ENCODE results near the gene THTPA.

The THTPA gene, protein sequence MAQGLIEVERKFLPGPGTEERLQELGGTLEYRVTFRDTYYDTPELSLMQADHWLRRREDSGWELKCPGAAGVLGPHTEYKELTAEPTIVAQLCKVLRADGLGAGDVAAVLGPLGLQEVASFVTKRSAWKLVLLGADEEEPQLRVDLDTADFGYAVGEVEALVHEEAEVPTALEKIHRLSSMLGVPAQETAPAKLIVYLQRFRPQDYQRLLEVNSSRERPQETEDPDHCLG

DNA sequence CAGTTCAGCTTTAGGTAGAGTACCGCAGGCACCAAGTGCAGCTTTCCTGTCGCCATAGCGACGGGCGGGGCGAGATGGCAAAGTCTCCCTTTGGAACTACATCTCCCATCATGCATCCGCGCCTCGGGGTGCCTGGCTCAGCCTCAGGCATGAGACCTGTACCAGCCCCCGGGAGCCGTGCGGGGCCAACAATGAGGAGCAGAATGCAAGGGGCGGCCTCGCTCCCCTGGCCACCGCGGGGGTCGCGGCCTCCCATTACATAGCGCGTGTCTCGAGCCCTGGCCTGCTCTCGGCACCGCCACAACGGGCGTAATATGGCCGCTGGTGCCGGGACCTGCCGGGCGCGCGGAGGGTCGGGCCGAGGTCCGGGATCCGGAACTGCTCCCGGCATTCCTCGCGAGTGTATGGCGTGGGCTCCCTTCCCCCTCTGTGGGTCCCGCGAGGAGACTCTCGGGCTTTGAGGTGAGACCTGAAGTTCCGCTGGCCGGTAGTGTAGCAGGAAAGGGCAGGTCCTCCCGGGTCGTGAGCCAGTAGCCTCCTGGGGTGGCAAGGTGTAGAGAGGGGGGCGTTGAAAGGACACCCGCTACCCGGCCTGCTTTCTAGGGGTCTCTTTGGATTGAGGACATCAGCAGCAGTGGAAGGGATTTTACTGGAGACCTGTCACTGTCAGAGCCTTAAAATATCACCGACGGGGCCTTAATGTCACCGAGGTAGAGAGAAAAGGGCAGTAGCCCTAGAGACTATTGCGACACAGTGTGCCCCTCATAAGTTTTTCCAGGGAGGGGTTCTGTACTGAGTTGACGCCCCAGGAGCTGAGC is at the start of gene THTPA:
THTPA (plus strand) TSS at position 390 of the 818 bp plus-strand sequence. CDS start 487 bp downstream, outside the sequence.
- DNase-seq, result peak; percentile 93

- DNase-seq, result peak; percentile 2
Measured at GRCh38 chr14:23512156-23512555, 43.9 kb upstream of the THTPA start.

DNA sequence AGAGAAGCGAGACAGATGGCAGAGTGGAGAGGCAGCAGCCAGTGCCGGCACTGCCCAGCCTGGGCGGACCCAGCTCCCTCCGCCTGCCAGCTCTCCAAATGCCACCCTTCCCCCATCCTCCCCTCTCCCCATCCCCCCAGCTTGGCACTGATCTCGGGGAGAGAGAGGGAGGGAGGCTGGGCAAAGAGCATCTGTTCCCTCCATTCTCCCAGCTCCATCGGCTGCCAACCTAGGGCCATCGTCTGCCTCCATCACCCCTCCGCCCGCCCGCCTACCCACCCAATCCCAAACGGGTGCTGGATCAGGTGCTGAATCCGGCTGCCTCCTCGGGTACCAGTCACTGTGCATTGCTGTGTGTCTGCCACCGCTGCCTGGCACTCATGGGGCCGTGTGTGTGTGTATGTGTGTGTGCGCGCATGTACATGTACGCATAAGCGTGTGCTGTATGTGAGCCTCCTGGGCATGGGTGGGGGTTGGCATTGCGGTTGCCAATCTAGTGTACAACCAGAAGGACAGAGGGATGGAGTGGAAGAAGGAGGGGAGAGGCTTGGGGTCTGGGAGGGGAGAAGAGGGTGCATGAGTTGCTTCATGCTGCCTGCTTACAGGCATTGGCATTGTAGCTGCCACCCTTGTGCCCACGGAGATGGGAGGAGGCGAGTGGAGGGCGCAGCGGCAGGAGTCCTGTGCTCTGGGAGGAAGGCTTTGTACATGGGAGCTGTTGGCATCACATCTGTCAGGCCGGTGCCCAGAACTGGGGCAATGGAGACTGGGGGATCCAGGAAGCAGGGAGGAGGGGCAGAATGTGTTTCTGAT is 42.9 kb upstream of the THTPA start:
- DNase-seq, result no peak

GRCh38 chr14:23513818-23514643 is 42.0 kb upstream of the THTPA start:
- no peak for DNase-seq

DNA sequence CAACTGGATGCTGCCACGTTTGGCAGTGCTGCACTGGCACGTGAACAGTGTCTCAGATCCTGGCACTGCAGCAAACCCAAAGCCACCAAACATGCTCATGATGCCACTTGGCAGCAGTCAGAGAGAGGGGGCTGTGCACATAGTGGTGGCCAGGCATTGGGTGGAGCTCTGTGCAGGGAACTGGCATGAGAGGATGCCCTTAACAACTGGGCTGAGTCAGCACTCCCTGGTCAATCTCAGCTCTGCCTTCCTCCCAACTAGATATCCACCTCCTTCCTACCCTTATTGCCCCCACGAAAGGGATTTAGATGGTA is 41.5 kb upstream of the THTPA start:
- DNase-seq, result no peak

DNA sequence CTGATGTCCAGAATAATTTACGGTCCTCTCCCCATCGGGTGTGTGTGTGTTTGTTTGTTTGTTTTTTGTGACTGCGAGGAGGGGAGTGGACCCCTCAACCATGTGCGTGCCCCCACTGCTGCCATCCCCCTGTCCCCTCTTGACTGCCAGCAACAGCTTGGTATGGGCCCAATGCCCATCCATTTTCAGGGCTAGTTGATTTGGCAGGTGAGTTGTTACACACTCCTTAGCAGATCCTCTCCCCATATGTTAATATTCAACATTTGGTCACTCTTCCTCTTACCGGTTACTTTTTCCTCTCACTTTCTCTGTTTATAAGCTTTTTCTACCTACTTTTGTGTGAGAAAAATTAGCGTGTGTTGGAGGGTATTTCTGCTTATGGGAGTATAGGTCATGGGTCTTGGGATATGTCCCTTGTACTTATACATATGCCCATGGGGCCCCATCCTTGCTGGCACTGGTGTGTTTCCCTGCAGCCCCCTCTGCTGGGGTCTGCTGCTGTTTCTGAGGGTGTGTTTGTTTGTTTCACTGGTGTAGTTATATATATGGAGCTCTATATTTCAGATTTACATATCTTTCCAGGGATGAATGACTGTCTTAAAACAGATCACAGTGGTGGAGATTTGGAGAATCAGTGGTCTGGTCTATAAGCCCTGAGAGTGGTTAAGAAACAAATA is 38.3 kb upstream of the THTPA start:
- DNase-seq, result no peak

DNA sequence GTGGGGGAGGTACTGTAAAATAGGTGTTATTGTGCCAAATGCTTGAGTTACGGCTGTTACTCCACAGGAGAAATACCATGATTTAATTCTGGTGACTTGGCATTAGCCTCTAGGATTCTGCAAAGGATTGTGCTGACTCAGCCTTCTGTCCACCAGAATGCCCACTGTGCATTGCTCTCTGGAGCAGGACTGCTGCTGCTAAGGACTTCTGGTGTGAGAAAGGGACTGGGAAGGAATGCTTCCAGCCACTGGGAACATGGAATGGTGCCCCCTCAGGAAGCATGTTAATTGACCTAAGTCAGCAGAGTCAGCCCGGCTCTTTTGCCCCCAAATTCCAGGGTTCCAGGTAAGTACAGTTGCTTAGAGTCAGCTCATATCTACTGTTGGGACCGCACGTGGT is 37.4 kb upstream of the THTPA start:
- no peak for DNase-seq

DNA sequence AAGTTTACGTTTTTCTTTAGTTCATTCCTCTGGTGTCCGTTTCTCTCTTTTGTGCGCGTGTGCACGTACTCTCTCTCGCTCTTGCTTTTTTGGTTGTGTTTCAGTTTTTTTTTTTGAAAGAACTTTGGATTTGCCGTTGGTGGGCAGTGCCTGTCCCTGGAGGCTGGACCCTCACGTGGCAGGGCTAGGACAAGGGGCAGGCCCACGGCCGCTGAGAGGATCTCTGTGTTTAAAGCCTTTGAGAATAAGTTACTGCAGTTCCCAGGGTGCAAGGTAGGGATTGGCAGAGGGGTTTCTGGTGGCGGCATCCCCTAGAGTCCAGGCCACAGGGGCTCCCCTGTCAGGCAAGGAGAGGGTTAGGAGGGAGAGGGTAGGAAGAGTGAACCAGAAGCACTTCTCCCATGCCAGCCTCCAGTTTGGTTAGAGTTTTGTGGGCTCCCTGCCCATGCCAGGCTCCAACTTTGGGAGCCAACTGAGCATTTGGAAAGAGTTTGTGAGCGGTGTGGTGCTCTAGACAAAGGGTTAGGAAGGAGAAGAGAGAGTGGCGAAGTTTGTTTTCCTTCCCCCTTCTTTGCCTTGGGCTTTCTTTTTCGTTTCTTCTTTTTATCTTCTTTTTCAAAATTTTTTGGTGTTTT is 35.1 kb upstream of the THTPA start:
- no peak for DNase-seq

DNA sequence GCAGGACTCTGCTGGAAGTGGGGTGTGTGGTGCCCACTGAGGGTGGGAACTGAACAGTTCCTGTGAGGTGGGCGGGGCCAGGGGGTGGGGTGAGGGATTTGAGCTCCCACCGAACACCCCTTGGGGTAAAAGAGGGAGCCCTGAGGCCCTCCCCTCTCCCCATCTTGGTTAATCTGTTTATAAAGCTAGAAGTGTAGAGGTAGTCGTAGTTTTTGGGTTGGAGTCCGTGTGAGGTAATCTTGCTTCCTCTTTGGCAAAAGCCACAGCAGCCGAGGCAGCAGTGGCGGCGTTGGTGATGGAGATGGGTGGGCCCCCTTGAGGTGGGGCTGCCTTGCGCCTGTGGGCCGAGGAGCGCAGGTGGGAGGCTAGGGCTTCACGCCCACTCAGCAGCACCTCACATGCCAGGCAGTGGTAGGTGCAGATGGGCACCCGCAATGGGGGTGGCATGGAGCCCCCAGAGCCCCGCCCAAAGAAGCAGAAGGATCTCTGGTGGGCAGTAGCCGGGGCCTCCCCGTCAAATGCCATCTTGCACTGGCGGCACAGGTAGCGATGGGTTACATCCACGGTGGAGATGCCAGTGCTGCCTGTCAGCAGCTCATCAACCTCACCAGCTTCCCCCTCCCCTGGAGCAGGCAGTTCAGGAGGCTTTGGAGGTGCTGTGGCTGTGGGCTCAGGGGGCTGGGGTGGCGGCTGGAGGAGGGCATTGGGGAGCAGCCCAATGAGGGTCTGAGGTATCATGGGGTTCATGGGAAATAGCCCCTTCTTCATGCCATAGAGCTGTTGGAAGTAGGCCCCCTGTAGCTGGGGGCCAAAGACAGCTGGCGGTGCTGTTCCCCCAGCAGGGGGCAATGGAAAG is 34.1 kb upstream of the THTPA start:
- DNase-seq, result no peak

DNA sequence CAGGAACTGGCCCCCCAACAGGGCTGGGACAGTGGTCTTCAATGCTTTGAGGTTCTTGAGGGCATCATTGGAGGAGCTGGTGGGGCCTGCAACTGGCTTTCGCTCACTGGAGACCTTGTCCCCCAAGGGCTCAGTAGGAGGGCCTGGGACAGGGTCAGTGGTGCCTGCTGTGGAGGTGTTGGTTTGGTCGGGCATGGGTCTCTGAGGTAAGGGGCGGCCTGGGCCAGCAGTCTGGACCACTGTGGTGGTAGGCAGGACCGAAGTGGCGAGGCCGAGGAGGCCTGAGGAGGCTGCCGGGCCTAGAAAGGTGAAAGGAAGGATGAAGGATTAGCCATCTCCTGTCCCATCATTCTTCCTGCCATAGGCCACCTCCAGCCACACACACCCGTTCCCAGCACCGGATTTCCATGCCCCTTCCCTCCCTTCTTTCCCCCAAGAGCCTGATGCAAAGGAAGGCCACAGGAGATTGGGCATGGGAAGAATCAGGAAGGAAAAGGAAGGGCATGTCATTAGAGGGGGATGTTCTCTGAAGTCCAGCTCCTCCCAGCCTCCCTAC is 33.4 kb upstream of the THTPA start:
- DNase-seq, result no peak

DNA sequence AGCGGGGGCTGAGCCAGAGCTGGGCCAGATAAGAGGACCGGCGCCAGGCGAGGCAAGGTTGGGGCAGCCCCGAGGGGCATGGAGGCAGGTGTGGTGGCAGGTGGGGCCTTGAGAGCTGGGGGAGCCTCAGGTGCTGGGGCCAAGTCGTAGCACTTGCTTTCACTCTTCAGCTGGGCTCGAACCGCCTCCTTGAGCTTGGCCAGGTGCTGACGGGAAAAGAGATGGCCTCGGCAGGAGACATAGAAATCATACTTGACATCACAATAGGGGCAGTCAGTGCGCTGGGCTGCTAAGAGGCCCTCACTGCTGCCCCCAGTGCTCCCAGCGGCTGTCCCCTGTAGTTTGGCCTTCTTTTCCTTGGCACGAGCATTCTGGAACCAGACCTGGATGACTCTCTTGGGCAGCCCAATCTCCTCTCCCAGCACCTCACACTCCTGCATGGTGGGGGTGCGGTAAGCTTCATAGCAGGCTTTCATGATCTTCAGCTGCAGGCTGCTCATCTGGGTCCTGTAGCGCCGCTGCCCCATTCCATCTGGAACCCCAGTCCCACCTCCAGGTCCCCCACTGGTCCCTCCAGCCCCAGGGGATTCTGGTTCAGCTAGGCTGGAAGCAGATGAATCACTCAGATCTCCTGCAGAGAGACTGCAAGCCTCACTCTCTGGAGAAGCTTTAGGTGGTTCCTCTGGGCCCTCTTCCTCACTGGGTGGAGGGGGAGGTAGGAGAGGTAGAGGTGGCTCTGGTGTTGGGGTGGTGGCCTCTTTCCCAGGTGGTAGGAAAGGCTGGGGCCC is 32.6 kb upstream of the THTPA start:
- DNase-seq, result no peak

DNA sequence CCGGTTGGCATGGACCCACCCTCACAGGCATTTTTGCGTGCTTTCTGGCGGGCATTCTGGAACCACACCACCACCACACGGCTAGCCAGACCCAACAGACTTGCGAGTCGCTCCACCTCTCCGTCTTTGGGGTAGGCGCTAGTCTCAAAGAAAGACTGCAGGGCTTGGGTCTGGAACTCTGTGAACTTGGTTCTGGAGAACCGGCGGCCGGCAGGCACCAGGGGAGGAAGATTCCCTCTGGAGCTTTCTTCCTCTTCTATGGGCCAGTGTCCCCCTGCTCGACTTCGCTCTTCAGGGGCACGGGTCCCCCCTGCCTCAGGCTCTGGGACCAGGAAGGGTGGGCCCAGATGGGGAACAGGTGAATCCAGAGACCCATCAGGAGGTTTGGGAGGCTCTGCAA is 31.1 kb upstream of the THTPA start:
- no peak for DNase-seq

GRCh38 chr14:23525611-23526010 is 30.5 kb upstream of the THTPA start:
- no peak for DNase-seq

DNA sequence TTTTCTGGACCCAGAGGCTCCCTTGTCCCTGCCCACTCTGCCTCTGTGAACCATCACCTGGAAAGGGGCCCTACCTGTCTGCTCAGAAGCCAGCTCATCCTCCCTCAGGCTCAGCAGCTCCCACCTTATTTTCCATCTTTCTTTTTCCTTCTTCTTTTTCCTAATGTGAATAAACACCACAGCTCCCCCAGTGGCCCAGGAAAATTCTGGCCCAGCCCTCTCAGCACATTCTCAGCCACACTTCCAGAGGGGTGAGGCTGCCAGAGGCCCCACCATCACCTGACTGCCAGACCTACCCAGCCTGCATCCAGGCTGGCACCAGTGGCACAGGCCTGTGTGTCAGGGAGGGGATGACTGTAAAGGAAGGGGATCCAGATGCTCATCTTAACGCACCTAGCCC is 27.5 kb upstream of the THTPA start:
- no peak for DNase-seq

GRCh38 chr14:23529016-23529415 is 27.1 kb upstream of the THTPA start:
- no peak for DNase-seq

GRCh38 chr14:23530375-23531055 is 25.6 kb upstream of the THTPA start:
- DNase-seq, result no peak

DNA sequence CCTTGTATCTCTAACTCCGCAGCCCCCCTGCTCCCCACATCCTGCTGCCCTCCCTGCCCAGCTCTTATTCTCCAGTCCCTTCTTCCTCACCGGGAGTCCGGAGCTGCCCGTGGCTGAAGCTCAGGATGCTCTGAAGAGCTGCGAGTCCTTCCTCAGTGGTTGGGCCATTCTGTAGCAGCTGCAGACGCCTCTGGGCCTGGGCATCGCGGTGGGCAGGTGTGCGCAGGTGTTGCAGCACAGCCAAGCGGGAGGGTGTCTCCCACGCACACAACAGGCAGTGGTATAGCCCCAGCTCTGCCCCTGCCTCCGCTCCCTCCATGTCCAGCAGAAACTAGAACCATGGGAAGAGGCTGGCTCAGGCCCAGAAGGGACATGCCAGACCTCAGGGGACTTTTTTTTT is 24.7 kb upstream of the THTPA start:
- DNase-seq, result no peak

GRCh38 chr14:23532658-23533057 is 23.4 kb upstream of the THTPA start:
- DNase-seq, result no peak

Data from activated naive CD4-positive, alpha-beta T cell treated with Interleukin-2 at 50 U/mL for 16 hours (primary cell).